ENCODE measurements around the gene MRTFA.
"Not testable (repeated sequence)": the region's sequence is repeated elsewhere in the genome, so short reads cannot be mapped to it uniquely, and the experiment has no call there.

MRTFA gene

DNA sequence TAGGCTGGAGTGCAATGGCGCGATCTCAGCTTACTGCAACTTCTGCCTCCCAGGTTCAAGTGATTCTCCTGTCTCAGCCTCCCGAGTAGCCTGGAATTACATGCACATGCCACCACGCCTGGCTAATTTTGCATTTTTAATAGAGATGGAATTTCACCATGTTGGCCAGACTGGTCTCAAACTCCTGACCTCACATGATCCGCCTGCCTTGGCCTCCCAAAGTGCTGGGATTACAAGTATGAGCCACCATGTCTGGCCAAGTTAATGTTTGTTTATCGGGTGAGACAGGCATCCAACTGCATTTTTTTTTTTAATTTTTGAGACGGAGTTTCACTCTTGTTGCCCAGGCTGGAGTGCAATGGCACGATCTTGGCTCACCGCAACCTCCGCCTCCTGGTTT, 20.1 kb upstream of the MRTFA start:
- DNase-seq, result not testable (repeated sequence)

DNA sequence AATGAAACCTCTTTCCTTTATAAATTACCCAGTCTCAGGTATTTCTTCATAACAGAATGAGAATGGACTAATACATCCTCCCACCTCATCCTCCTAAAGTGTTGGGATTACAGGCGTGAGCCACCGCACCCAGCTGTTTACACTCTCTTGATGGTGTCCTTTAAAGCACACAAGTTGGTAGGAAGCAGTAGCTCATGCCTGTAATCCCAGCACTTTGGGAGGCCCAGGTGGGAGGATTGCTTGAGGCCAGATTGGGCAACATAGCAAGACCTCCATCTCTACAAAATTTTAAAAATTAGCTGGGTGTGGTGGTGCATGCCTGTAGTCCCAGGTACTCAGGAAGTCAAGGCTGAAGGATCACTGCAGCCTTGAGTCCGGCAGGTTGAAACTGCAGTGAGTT, 19.4 kb upstream of the MRTFA start:
- not testable (repeated sequence) for DNase-seq

DNA sequence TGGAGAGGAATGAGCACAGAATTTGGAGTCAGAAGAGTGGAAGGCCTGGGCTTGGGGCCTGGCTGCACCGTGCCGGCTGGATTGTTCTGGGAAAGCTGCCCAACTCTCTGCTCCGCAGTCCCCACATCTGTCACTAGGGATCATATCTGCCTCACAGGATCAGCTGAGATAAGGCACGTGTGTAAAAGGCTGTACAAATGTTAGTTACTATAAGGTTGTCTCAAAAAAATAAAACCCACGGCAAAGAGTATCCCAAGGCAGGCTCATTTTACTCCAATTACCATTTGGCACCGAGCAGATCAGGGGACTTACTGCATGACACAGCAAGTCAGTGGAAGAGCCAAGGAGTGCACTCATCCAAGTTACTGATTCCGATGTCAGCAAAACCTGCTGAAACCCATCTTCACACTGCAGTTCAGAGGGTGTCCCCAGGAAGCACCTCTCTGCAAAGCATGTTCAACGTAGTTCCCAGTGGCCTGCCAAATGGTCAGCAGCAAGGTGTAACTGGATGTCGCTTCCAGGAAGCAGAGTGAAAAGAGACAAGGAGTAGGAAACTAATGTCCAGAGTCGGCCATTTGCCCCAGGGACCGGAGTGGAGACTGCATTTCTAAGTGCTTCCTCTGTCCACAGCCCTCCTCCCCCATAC, 18.1 kb upstream of the MRTFA start:
- DNase-seq, result no peak

DNA sequence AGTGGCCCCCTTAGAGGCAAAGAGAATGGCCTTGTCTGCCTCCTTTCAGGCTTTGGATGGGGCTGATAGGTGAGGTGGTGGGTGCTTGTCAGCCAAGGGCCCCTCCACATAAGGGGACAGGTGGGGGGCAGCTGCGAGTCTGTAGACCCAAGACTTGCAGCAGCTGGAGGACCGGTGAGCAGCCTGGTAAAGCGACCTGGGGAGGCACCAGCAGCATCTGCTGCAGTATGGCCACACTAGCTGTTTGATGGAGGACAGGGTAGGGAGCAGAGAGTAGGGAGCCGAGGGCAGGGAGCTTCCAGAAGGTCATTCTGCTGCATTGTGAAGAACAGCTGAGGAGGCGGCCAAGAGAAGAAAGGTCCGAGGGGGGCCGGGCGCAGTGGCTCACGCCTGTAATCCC, 16.8 kb upstream of the MRTFA start:
- no peak for DNase-seq

DNA sequence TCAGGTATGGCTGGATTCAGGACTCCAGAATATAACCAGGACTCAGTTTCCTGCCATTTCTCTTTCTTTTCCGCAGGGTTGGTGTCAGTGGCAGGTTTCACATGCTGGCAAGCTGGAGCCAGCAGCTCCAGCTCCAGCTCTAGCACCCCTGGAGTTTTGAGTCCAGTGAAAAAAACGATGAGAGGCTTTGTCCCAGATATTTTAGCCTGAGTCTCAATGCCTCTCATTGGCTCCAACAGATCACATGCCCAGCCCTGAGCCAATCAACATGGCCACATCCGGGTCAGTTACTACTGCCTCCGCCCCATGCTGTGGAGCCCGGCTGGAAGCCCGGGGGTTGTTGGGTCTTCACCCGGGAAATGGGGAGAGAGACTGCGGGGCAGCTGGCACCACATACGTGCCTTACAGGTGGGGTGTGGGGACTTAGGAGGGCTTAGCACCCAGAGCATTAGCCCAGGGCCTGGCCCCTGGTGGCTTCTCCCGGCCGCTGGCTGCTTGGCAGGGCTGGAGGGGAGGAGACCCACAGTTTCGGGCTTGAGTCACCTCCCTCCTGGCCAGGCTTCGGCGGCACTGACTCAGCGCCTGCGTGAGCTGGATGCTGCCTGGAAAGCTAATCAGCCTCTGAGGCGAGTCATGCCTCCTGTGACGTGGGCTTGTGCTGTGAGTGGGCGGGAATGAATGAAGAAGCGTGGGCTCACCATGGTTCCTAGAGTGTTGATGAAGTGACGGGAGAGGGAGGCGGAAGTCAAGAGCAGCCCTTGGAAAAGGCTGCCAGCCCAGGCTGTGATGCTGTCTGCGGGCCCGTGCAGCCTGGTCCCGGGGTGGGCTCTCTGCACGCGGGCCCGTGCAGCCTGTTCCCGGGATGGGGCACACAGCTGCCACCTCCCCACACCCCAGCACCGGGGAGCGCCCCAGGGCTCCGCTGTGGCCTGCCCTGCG, 15.3 kb upstream of the MRTFA start:
- peak; percentile 80 for DNase-seq

DNA sequence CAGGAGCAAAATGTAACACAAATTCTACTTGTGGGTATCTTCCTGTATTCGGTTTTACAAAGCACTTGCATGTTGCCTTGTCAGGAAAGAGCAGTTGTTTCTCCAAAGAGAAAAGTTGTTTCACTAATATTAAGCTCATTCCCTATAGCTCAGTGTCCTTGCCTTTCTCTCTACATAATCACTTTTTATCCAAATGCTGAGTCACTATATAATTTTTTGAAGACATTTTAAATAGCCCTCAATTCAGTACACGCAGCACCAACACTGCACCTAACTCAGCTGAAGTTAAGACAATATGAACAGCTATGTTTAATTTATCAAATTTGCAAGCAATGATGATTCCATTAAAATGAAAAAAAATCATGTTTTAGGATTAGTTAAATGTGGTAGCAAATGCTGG, 14.5 kb upstream of the MRTFA start:
- DNase-seq, result no peak

DNA sequence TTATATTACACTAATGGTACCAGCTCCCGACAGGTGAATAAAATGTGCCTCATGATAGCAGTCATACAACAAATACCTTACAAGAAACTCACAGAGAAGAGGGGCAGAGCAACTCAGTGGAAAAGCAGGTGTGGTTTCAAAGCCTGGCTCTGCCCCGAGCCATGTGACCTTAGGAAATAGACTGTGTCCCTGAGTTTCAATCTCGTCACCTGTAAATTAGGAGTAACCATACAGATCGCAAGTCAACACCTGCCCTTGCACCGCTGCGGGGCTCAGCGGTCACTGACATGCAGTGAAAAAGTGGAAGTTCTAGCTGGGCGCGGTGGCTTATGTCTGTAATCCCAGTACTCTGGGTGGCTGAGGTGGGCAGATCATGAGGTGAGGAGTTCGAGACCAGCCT, 11.9 kb upstream of the MRTFA start:
- no peak for DNase-seq

DNA sequence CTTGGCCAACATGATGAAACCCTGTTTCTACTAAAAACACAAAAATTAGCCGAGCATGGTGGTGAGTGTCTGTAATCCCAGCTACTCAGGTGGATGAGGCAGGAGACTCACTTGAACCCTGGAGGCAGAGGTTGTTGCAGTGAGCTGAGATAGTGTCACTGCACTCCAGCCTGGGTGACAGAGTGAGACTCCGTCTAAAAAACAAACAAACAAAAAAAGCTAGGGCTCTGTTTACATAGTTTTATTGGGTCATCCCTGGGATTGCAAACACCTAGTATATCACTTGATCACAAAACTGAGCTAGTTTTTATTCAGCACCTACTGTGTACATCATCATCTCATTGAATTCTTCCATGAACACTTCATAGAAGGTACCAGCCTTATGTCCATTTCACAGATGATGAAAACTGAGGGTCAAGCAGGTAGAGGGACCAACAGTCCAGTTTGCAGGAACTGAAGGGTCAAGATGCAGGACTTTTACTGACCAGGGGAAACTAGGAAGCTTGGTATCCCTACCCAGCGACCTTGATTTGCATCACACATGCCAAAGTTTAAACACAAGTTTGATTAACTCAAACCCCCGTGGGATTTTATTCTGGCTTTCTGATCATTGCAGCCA, 9.2 kb upstream of the MRTFA start:
- no peak for DNase-seq

- DNase-seq, result no peak
Measured at GRCh38 chr22:40642316-40642715, 5.8 kb upstream of the MRTFA start.

DNA sequence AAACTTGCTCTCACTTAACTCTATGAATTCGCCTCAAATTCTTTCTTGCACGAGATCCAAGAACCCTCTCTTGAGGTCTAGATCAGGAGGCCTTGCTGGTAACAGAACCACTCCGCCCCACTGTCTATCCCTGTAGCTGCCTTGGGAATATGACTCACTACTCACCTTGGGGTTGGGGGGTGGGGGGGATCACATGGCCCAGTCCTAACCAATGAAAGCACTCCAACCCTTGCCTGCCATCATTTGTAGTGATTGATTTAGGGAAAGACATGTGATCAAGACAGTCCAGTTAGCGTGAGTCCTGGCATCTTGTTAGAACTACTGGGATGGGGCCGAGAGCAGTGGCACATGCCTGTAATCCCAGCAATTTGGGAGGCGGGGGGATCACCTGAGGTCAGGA, 4.8 kb upstream of the MRTFA start:
- DNase-seq, result no peak

- no peak for DNase-seq
Measured at GRCh38 chr22:40638261-40638660, 1.7 kb upstream of the MRTFA start.

DNA sequence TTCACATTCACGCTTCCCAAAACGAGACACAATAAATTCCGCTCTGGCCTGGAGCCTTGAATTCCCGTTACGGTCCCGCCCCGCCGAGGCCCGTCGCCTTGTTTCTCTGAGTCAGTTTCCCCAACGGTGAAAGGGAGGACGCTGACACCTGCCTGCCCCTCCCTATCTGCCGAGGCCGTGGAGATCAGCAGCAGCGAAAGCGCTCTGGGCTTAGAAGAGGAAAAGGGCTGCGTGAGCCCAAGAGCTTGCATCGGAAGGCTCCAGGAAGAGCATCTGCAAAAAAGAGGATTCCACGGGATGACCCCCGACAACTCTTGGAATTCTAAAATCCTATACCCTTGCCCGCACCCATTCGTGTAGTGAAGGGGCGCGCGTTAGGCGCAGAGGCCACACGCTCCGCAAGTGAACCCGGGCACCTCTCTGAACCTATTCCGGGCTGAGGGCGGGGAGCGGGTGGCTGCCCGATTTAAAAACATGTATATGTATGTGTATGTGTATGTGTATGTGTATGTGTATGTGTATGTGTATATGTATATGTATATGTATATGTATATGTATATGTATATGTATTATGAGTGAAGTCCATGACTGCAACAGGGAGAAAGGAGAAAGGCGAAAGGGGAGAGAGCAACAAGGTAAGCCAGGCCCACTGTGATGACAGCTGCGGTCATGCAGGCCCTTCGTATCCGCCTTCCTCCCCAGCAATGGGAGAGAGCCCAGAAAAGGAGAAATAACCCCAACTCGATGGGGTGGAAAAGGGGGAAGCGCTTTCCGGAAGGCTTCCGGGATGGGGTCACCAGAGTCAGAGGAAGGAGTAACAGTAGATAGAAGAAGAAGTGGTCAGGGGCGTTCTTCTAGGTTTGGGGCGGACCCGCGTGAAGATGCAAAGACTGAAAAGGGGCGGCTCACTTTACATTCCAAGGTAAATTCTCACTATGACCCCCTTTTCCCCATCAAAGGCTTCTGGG, 948 bp upstream of the MRTFA start:
- DNase-seq, result peak; percentile 63

GRCh38 chr22:40635940-40636379, 559 bp downstream of the MRTFA start:
- DNase-seq, result no peak

GRCh38 chr22:40635043-40635939, 1.2 kb downstream of the MRTFA start:
- DNase-seq, result no peak

DNA sequence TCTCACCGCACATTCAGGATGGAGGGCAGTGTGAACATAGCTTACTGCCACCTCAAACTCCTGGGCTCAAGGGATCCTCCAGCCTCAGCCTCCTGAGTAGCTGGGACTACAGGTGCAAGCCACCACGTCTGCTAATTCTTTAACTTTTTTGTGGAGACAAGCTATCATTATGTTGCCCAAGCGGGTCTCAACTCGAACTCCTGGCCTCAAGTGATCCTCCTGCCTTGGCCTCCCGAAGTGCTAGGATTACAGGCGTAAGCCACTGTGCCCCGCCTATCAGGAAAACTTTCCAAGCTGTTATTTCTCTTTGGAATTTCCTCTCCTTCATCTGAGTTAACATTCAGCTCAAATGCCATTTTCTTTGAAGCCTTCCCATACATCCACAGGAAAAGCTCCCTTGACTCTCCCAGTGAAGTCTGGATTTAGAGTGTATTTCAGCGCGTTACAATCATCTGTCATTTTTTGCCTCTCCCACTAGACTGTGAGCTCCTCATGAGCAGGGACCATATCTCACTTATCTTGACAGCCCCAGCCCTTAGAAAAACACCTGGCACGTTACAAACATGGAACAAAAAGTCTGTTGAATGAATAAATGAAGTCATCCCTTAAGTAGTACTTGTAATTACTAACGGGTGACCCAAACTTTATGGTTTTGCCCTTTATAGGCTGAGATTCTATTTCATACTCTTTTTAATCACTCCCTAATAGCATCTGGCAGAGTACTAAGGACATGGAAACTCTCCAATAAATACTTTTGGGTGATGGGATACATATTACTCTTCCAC, 2.2 kb downstream of the MRTFA start:
- no peak for DNase-seq

GRCh38 chr22:40633036-40633435, 3.5 kb downstream of the MRTFA start:
- DNase-seq, result no peak

- no peak for DNase-seq
Measured at GRCh38 chr22:40631925-40632324, 4.6 kb downstream of the MRTFA start.

- DNase-seq, result no peak
Measured at GRCh38 chr22:40628354-40629042, 8.0 kb downstream of the MRTFA start.

- no peak for DNase-seq
Measured at GRCh38 chr22:40627612-40628011, 8.9 kb downstream of the MRTFA start.

- DNase-seq, result no peak
Measured at GRCh38 chr22:40626851-40627250, 9.7 kb downstream of the MRTFA start.

Measured in activated naive CD4-positive, alpha-beta T cell treated with anti-CD3 and anti-CD28 coated beads, Interleukin-2, amount 50 U/mL, for 16 hours (primary cell).